Activated CD4-positive, alpha-beta T cell treated with anti-CD3 and anti-CD28 coated beads, Interleukin-2, amount 50 U/mL, for 16 hours (primary cell): ENCODE results near the gene NMRAL1.

ENCODE experiments used
- DNase-seq: peaks from one replicate; pipeline ENCODE4 v3.0.0-alpha.2; 2020

NMRAL1 gene

DNA sequence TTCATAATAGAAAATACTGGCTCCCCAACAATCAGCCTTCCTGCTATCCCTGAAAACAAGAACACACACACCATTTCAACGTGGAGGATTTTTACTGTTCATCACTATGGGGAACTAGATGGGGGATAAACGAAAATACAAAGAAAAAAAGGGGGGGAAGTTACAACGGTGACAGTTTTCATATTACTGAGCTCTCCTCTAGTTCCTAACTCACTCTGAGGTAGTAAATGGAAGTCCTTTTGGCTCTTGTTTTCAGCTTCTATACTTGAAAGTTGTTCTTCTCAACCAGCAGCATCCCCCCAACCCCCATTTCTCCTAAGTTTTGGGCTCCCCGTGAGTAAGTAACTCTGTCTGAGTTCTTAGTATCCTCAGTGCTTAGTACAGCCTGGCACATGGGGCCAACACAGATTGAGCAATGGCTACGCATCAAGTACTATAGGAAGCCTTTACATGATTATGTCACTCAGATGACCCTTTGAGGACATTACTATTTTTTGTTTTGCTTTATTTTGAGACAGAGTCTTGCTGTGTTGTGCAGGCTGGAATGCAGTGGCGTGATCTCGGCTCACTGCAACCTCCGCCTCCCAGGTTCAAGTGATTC, 53.8 kb downstream of the NMRAL1 start:
- DNase-seq: no peak

DNA sequence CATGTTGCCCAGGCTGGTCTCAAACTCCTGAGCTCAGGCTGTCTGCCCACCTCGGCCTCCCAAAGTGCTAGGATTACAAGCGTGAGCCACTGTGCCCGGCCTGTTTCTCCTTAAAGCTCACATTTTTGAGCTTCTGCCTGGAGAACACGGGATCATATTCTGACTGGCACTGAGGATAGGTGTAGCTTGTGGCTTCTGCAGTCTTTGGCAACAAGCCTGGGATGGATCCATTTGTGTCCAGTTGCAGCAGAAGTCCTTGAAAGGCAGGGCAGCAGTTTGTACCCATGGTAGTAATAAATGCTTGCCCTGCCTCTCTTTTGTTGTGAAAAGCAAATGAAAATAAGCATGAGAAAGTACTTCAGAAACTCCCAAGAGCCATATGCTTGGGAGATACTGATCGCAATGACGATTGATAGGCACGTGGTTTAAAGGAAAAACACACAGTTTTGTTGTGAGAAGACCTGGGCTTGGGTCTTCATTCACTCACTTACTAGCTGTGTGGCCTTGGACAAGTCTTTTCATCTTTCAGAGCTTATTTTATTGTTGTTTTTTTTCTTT, 54.9 kb downstream of the NMRAL1 start:
- DNase-seq: no peak

DNA sequence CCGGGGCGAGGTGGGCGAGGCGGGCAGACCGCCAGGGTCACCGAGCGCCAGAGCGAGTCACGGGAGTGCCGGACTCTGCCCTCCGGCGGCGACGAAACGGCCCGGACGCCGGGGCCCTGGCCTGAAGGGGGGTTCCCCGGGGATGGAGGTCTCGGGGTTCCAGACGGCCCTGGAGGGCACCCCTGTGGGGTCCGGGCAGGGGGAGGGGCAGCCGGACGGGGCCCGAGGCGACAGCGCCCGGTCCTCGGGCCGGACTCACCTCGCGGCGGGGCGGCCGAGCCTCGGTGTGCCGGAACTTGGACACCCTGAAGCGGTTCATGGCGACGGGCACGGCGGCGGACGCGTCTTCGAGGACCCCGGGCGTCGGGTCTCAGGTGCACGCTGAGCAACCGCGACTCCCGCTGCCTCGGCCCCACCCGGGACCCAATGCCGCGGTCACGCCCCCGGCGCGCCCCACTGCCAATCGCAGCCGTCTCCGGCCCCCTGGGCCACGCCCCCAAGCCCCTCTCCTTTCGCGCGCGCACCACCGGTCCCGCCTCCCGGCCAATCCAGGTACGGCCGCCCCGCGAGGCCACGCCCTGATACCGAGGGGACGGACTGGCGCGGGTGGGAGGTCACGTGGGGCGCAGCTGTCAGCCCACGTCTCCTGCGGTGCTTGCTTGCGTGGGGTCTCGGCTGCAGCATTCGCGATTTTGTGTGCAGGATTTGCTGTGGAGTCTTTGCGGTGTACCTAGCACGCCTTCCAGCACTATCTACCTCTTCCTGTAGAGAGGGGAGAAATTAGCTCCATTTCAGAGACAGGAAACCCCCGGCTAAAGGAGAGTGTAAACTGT, 58.0 kb downstream of the NMRAL1 start, which contains the start of gene CORO7:
Gene CORO7, minus strand, starts transcription at position 397 of the 833 bp plus-strand sequence. Its CDS starts 78 bp downstream, at position 319.
- DNase-seq: peak; percentile 98

DNA sequence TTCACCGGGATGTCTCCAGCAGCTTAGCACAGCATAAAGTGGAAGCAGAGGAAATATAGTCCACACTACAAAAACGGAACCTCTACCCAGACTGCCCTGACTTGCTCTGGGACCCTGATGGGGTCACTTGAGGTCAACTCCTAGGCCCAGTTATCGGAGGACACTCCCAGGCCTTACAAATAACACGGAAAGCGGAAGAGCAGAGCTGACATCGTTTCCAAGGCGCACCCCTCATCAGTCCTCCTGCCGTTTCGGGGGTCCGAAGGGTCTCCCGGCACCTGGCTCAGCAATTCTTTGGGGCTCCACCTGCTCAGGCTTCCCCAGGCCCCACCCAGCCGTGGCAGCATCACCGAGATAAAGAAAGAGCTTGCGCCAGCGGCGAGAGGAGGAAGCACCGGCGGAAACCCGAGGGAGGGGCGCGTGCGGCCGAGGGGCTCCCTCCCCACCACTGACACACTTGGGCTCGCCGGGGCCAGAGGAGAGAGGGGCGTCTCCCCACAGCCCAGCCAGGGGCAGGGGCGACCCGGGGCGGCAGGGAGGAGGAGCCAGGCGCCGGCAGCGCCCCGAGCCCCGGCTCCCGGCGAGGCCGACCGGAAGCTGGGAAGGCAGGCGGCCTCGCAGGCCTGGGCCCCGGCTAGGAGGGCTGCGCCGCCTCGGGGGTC, 58.8 kb downstream of the NMRAL1 start:
- peak; percentile 67 for DNase-seq

DNA sequence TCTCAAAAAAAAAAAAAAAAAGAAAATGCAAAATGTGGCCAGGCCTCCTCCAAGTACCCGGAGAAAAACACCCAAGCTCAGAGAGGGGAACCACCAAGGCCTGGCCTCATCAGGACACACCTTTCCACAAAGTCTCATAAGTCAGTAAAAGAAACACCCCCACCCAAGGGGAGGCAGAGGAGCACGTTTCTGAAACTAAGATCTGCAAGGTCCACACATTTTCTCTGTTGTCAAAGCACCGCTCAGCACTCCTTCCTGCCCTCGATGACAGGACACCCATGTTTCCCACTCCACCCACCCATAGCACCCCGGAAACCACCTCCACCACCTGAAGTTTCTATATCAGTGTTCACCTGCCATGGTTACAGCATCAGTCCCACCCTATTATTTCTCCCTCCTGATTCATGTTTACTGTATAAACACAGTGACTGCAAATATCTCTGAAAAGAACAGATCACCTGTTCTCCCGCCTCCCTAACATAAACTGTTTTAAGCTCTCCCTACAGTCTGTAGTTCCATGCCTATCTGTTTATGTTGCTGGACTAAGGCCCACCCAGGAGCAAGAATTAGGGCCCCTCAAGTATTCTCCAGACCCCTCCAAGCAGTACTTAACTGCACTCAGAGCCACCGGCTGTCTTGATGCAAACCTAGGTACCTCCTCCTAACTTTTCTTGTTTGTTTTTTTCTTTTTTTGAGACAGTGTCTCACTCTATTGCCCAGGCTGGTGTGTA, 60.1 kb downstream of the NMRAL1 start:
- DNase-seq: peak; percentile 96

DNA sequence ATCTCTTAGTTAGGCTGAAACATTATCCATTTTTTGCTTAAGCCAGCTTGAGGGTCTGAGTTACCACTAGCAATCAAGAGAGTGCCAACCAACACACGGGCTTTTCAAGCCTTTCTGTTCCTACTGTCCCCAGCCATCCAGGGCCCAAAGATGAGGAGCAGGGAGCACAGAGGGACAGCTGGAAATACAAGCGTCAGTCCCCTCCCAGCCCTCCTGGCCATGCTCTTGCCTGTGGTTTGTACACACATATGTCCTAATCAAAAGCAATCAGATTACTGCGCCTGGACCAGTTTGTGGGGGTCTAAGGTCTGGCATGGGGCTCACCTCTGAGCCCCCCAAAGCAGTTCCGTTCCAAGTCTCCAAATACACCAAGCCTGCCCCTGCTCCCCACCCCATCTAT, 61.6 kb downstream of the NMRAL1 start:
- DNase-seq: no peak

DNA sequence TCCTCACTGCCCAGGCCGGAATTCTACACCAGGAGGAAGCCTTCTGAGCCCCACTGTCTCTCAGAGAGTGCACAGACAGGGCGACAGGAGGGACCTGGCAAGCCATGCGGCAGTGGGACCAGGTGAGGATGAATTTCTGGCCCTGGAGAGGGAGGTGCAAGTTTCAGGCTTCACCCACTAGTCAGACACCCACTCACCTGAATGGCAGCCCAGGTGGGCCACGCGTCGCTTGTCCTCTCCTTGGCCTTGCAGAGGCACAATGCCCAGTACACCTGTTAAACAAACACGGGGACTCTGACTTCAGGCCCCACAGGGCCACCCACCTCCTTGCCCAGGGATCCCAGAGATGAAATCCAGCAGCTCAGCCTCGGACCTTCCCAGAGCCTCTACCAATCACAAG, 62.3 kb downstream of the NMRAL1 start:
- DNase-seq: no peak
